Inferior parietal cortex (tissue), 1 donor: ENCODE measurements around the gene ANTXRL.
"Not testable (repeated sequence)": the region's sequence is repeated elsewhere in the genome, so short reads cannot be mapped to it uniquely, and the experiment has no call there.

ENCODE experiments used
- DNase-seq: peaks from one replicate; pipeline ENCODE4 v3.0.0-alpha.2; 2016; ENCODE audit errors: extremely low spot score

ANTXRL gene

DNA sequence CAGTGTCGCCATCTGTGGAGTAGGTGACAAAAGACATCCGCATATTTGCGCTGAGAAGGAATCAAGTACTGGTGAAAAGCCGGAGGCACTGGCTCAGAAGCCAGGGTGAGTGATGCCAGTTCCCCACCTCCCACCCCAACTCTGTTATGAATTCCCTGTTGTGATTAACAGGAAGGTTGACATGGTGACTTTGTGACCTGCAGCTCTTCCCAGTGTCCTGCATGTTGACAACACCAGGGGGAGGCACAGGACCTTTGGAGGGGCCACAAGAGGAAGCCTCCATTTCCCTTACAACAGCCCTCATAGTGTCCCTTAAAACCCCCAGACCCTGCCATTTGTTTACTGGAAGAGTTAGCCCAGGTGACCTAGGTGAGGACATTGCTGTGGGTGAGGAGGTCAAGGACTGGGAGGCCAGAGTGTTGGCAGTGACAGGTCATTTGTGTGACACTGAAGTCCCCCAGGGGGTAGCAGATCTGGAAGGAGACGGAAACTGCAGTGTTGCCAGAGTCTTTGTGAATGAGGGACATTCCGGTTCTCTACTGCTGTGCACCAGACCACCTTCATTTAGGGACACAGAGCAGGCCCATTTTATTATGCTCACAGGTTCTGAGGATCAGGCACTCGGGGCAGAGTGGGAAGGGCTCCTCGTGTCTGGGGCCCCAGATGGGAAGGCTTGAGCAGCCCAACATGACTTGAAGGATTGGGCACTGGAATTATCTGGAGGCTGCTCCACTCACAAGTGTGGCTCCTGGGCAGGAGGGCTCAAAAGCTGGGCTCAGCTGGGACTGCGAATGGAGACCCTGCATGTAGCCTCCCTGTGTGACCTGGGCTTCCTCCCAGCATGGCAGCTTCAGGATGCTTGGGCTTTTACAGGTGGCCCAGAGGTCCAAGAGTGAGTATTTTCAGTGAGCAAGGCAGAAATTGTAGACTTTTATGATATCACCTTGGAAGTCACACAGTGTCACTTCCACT, 13.0 kb upstream of the ANTXRL start:
- DNase-seq, result no peak

- DNase-seq, result no peak
Observed at GRCh38 chr10:46277840-46278239, 9.0 kb upstream of the ANTXRL start.

DNA sequence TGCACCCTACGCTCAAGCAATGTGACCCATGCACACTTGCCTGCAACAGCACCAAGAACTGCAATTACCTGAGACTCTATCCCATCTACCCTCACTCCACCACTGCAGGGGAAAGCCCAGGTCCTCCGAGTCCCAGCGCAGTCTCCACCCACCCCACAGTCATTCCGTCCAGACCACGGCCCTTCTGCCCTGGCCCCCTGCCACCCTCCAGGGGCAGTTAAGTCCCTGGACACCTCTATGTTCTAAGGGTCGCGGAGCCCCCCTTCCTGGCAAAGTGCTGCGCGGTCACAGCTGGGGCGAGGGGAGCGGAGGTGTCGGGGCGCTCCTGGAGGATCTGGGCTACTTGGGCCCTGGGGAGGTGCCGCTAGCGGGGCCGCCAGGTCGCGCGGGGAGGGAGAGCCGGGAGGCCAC, 4.4 kb upstream of the ANTXRL start:
- DNase-seq, result not testable (repeated sequence)

DNA sequence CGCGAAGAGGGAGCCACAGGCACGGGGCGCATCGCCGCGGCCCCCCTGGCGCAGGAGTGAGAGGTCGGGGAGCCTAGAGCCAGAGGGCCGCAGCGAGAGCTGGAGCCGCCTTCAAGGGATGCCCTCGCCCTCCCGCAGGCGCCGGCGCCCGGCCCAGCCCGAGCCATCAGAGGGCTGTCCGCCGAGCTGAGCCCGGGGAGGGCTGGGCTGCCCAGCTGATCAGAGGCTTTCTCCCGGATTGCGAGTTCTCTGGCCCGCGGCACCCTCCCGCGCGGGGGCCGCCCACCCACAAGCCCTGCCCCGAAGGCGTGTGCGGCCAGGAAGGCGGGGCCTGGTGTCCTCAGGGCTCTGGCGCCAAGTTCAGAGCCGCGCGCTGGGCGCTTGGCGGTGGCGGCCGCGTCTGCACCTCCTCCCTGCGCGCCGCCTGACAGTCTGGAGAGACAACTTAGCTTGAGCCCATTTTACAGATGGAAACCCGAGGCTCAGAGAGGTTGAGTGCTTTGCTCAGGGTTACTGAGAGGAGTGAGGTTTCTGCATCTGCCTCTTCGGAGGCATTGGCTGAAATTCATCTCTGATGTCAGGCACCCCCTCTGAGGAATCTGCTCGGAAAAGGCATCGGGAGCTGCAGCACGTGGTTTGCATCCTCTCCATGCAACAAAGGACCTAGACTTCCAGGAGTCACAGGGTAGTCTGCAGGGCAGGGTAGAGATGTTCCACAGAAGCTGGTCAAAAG, 3.8 kb upstream of the ANTXRL start:
- DNase-seq, result peak; percentile 70

DNA sequence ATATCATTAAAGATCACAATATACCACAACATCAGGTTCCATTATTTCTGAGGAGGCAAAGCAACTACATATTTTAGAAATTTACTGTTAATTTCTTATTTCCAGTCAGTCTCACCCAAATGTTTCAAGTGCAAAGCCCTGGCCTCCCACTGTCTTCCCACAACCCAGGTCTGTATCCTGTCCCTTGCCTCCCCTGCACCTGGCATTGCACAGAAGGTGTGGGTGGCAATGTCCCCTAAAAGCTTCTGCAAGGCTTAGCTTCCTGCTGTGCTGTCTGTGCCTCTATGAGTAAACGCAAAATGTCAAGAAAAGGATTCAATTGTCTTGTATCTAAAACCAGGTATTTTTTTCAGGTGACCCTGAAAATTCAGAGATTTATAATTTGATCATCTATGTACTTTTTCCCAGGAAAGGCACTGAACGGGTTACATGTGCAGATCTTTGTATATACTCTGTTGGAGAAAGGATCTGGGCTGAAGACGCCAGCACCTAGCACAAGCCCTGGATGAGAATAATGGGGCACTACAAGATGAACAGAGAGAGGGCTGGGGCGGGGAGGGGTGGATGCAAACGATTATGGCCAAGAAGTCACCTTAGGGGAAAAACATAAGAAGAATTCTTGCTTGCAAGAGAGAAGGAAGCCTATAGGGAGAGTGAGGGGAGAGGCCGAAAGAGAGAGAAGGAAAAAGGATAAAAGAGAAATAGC, 3.1 kb upstream of the ANTXRL start:
- DNase-seq, result peak; percentile 7

DNA sequence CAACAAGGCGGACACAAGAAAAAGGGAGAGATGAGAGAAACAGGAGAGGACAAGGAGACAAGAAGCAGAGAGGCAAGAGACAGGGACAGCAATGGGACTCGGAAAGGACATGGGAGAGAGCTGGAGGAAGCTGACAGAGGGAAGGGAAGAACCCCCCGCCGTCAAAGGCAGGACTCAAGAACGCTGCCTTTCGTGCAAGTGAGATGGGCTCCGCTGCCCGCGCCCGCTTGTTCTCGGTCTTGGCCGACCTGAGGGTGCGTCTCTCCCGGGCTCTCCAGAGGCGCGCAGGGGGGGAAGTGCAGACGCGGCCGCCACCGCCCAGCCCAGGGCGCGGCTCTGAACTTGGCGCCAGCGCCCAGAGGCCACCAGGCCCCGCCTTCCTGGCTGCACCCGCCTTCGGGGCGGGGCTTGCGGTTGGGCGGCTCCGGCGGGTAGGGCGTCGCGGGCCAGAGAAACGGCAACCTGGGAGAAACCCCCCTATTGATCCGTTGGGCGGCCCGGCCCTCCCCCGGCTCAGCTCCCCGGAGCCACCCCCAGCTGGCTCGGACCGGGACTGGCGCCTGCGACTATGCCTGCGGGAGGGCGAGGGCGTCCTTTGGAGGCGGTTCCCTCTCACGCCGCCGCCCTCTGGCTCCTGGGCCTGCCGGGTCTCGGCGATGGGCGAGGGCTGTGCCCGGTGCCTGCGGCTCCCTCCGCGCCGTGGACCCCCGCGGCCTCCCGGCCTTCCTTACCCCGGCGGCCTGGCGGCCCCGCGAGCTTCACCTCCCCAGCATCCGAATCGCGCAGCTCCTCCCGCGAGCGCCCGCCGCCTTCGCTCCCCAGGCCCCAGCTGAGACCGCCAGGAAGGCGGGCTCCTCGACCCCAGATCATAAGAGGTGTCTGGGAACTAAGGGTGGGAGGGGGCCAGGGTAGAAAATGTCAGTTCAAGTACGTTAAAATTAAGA, 2.2 kb upstream of the ANTXRL start:
- DNase-seq, result peak; percentile 84

DNA sequence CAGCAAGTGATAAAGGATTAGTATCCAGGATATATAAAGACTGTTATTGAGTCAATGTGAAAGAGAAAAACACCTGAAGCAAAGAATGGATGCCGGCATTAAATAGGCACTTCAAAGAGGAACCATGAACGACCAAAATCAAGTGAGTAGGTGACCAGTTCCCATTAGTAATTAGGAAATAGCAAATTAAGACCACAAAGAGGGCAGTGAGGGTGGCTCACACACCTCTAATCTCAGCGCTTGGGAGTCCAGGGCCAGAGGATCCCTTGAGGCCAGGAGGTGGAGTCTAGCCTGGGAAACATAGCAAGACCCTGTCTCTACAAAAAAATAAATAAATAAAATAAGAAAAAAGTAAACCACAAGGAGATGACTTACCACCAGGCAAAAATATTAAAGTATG, 1.5 kb upstream of the ANTXRL start:
- peak; percentile 6 for DNase-seq

DNA sequence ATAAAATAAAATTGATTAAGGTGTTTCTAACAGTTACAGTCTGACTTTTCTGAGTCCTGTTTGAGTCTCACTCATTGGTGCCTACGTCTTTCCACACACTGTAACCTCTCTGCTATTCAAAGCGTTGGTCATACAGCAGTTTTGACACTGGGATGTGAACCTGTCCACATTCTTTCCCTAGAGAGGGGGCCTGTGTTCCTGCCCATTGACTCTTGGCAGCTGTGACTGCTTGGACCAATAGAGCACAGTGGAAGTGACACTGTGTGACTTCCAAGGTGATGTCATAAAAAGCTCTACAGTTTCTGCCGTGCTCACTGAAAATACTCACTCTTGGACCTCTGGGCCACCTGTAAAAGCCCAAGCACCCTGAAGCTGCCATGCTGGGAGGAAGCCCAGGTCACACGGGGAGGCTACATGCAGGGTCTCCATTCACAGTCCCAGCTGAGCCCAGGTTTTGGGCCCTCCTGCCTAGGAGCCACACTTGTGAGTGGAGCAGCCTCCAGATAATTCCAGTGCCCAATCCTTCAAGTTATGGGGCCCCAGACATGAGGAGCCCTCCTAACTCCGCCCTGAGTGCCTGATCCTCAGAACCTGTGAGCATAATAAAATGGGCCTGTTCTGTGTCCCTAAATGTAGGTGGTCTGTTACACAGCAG, 704 bp upstream of the ANTXRL start:
- DNase-seq, result no peak

- DNase-seq, result no peak
Observed at GRCh38 chr10:46287846-46288477, 1.2 kb downstream of the ANTXRL start.

- no peak for DNase-seq
Observed at GRCh38 chr10:46288601-46289206, 1.9 kb downstream of the ANTXRL start.

- DNase-seq, result no peak
Observed at GRCh38 chr10:46289209-46289810, 2.5 kb downstream of the ANTXRL start.

DNA sequence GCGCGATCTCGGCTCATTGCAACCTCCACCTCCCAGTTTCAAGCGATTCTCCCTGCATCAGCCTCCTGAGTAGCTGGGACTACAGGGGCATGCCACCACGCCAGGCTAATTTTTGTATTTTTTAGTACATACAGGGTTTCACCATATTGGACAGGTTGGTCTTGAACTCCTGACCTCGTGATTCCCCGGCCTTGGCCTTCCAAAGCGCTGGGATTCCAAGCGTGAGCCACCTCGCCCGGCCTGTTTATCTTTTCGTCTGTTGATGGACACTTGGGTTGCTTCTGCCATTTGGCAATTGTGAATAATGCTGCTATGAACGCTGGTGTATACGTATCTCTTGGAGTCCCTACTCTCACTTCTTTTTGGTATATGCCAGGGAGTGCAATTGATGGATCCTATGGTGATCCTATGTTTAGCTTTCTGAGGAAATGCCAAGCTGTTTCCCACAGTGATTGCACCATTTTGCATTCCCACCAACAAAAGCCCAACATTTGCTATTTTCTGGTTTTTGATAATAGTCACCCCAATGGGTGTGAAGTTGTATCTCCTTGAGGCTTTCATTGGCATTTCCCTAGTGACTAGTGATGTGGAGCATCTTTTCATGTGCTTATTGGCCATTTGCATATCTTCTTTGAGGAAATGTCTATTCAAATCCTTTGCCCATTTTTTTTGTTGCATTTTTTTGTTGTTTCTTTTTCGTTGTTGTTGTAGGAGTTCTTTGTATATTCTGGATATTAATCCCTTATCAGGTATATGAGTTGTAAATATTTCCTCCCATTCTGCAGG, 3.5 kb downstream of the ANTXRL start:
- no peak for DNase-seq

DNA sequence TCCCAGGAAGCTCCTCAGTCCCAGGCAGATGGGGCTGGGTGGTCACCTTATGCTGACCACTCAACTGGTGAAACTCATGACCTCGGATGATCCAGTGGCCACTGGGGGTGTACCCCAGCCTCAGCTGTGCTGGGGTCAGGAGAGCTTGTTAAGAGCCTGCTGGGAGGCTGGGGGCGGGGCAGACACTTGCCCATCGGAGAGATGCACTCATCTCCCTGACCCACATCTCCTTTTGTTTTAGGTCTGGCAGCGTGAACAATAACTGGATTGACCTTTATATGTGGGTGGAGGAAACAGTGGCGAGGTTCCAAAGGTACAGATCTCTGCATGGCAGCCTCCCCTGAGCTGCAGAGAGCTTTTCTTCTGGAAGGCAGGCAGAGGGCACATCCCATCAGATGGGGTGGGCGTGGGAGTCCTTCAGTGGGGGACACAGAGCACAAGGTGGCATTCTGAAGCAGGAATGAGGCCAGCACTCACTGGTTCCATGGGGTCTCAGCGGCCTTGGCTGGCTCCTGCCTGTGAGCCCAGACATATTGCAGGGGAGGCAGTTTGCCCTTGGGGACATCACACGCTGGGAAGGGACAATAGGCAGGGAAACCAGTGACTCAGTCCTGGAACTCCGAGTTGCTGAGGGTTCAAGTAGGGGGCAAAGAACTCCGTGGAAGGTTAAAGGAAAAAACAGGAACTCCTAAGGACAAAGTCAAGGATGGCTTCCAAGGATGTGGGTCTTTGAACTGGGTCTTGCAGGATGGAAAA, 5.2 kb downstream of the ANTXRL start:
- no peak for DNase-seq

GRCh38 chr10:46292573-46293023, 5.8 kb downstream of the ANTXRL start:
- DNase-seq, result no peak

- no peak for DNase-seq
Observed at GRCh38 chr10:46293228-46293627, 6.4 kb downstream of the ANTXRL start.

DNA sequence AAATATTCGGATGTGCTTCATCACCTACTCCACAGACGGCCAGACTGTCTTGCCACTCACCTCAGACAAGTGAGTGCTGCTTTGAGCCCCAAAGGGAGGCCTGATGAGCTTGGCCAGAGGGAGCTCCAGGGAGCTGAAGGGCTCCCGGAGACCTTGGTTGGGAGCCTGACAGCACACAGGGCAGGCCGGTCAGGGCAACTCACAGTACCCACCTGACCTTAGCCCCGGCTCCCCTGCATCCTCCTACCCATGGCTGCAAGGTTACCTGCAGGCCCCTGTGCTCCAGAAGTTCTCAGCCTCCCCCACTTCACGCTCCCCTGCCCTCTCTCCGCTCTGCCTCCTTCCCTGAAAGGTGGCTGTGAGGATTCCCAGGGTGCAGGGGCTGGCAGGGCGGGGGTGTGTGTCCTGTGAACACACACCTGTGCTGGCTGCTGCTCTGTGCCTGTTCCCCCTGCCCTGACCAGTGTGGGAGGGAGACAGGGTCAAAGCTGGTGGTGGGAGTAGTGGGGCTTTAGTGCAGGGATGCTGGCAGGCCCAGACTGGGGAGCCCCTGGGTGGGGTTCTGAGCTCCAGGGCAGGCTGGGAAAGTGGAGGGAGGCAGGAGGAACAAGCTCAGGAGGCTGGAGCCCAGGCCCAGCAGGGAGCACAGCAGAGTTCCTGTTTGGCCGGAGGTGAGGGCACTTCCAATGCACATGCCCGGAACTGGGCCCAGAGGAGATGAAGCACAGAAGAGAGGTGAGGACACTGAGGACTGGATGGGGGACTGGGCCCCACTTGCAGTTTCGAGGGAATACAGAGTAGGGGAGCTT, 7.2 kb downstream of the ANTXRL start:
- no peak for DNase-seq
